Psoas muscle (tissue), 8 donors: ENCODE measurements around the gene GPN2. TPM values are rescaled to one million over a fixed set of nuclear protein-coding genes. Genes with fewer than 3 reads are reported as not detected.

Experiments
- ATAC-seq, 4 donors: fragments of 200-7000 bp; cut with Tn5 transposase; one replicate each; pipeline ENCODE4 v1.9.1; 2020; ENCODE audit warnings: moderate library complexity in 3 of 4, mild to moderate bottlenecking in 2 of 4
- DNase-seq, 2 donors: peaks; one replicate each; pipeline ENCODE4 v3.0.0-alpha.2; 2020
- H3K27ac ChIP-seq: fragments of 200-600 bp; one replicate; pipeline ENCODE4 v1.8.0; 2022
- H3K27me3 ChIP-seq, 3 donors: fragments of 200-600 bp in 1 of 3; one replicate each; pipeline versions ENCODE4 v1.6.1 to v1.8.0; 2013 to 2022; ENCODE audit warnings: low read length in 2 of 3, mild to moderate bottlenecking in 2 of 3, moderate library complexity in 1 of 3; ENCODE audit not compliant: insufficient read depth in 3 of 3
- H3K36me3 ChIP-seq, 2 donors: fragments of 200-600 bp in 1 of 2; one replicate each; pipeline versions ENCODE4 v1.6.1 to v1.8.0; 2013 to 2022; ENCODE audit warnings: low read depth in 1 of 2, mild to moderate bottlenecking in 1 of 2, moderate library complexity in 1 of 2; ENCODE audit not compliant: insufficient read depth in 1 of 2
- H3K4me1 ChIP-seq: fragments of 200-600 bp; one replicate; pipeline ENCODE4 v1.8.0; 2022
- H3K4me3 ChIP-seq: fragments of 200-600 bp; one replicate; pipeline ENCODE4 v1.8.0; 2022; ENCODE audit warnings: mild to moderate bottlenecking
- H3K9me3 ChIP-seq: fragments of 200-600 bp; one replicate; pipeline ENCODE4 v1.8.0; 2022
- CTCF ChIP-seq: fragments of 200-600 bp; IDR thresholded peaks from one replicate; pipeline ENCODE4 v1.8.0; 2022; ENCODE audit warnings: antibody characterized with exemption
- WGBS, 3 donors: extraction: QIAGEN DNeasy Blood & Tissue Kit; methylation state at CpG; one replicate each; pipeline versions ENCODE4 v1.1.6 to v1.1.7; 2013; 5-methylcytosine and 5-hydroxymethylcytosine counted together
- intact Hi-C, 2 donors: fragments of 100-400 bp; cut with DNase I; formaldehyde crosslinking; loops; one replicate each; pipeline versions ENCODE4 v1.11.0 to v1.14.2; 2022
- polyA plus RNA-seq, 3 donors: library from polyadenylated mRNA; stranded (reverse); fragments of 200-250 nt; gene quantifications; one replicate each; pipeline ENCODE4 v1.2.3, GENCODE V29; 2013
- total RNA-seq, 4 donors: library from RNA; stranded (reverse); fragmentation: NEBNext Ultra II Directional in 2 of 4; extraction: Animal tissue kit (Norgen Biotek cat#: 25700) in 2 of 4; gene quantifications; one replicate each; pipeline versions ENCODE4 v1.2.1 to v1.2.4, GENCODE V29; 2021 to 2023
- donor health status: healthy with polysubstance abuse.
- donor health status: DM: no; HTN: no; CAD: no; lungs with moderate emphysema.
- donor health status: Bipolar disorder and iron deficiency.
- donor health status: healthy.
- donor health status: DM: yes; HTN: yes; CAD: no.
- donor health status: DM: no; HTN: no; CAD: no.
- donor health status: DM: no; HTN: no; CAD: no.
- donor health status: DM: yes; HTN: yes; CAD: no.

The GPN2 gene
- total and polyA plus RNA-seq, 7 donors = 18.3 to 35.9 (median 24.2) TPM

GRCh38 chr1:26853600-26853999 lies 36.5 kb downstream of the GPN2 start:
- ATAC-seq = no peak
- intact Hi-C loops = loop anchor here (1.0 to 5.0 kb wide), 3 partner anchors 25 to 39 kb away; partner anchors contain the start of gene GPN2 (in 1 of the 2)
- Histone ChIP-seq H3K9me3 (no peaks in the 10 kb centered on the region), H3K4me1 (peaks cover 3% of the 10 kb centered on the region), H3K27ac (peak overlapping the region; percentile 43), H3K36me3 (peaks cover 5 to 80% of the 10 kb centered on the region in 2 donors), H3K27me3 (no peaks in the 10 kb centered on the region), H3K4me3 (no peak overlapping the region)
- TF ChIP-seq CTCF = no peak
- WGBS, 3 donors = 91 to 97% (median 94%) methylated on average over 10 of the region's 10 CpGs
- no peak for DNase-seq

- H3K9me3 ChIP-seq = no peaks in the 10 kb centered on the region
- no peak overlapping the region for H3K4me3 ChIP-seq
- no peaks in the 10 kb centered on the region for H3K4me1 ChIP-seq
- intact Hi-C loops = loop anchor here (1.0 to 5.0 kb wide), 3 partner anchors 26 to 39 kb away; partner anchors contain the start of gene GPN2 (in 1 of the 2)
- H3K36me3 ChIP-seq = peaks cover 5 to 84% of the 10 kb centered on the region in 2 donors
- DNase-seq (peak; percentile 87 to 93), ATAC-seq (peak; percentile 92 to 98 (median 96))
- H3K27me3 ChIP-seq = no peaks in the 10 kb centered on the region
- peak; percentile 83 for TF ChIP-seq CTCF
- H3K27ac ChIP-seq = peak overlapping the region; percentile 43
- WGBS, 3 donors = 11 to 25% (median 18%) methylated on average over 3 of the region's 3 CpGs
Measured at GRCh38 chr1:26853156-26853555, 36.9 kb downstream of the GPN2 start.

GRCh38 chr1:26852701-26853100 lies 37.4 kb downstream of the GPN2 start:
- H3K36me3 ChIP-seq = peaks cover 5 to 89% of the 10 kb centered on the region in 2 donors
- no peaks in the 10 kb centered on the region for H3K27me3 ChIP-seq
- H3K9me3 ChIP-seq = no peaks in the 10 kb centered on the region
- 71 to 79% (median 72%) methylated on average over 9 of the region's 9 CpGs for WGBS, 3 donors
- no peak for TF ChIP-seq CTCF
- H3K27ac ChIP-seq = no peak overlapping the region
- H3K4me3 ChIP-seq = no peak overlapping the region
- no peaks in the 10 kb centered on the region for H3K4me1 ChIP-seq
- intact Hi-C loops = loop anchor here (1.0 to 5.0 kb wide), 3 partner anchors 26 to 40 kb away; partner anchors contain the start of gene GPN2 (in 1 of the 2)
- ATAC-seq = no peak
- DNase-seq = no peak

GRCh38 chr1:26851106-26851684 lies 38.9 kb downstream of the GPN2 start:
- H3K27ac ChIP-seq = no peak overlapping the region
- no peak overlapping the region for H3K4me3 ChIP-seq
- no peaks in the 10 kb centered on the region for H3K4me1 ChIP-seq
- no peaks in the 10 kb centered on the region for H3K9me3 ChIP-seq
- ATAC-seq = no peak
- H3K36me3 ChIP-seq = peaks cover 5 to 94% of the 10 kb centered on the region in 2 donors
- WGBS, 3 donors = 80 to 85% (median 85%) methylated on average over 12 of the region's 12 CpGs
- H3K27me3 ChIP-seq = no peaks in the 10 kb centered on the region
- TF ChIP-seq CTCF = no peak
- intact Hi-C loops = loop anchor here in 1 of 2 donors (5.0 kb wide), 1 partner anchor 41 kb away; the partner anchor contains the start of gene GPN2
- DNase-seq = no peak
